CD4-positive, alpha-beta T cell treated with Interferon gamma for 1 hour (primary cell): Measurements from ENCODE around the gene TAC3.
"Not testable (repeated sequence)": the region's sequence is repeated elsewhere in the genome, so short reads cannot be mapped to it uniquely, and the experiment has no call there.

ENCODE experiments used
- DNase-seq: peaks from one replicate; pipeline ENCODE4 v3.0.0-alpha.2; 2020

The TAC3 gene

DNA sequence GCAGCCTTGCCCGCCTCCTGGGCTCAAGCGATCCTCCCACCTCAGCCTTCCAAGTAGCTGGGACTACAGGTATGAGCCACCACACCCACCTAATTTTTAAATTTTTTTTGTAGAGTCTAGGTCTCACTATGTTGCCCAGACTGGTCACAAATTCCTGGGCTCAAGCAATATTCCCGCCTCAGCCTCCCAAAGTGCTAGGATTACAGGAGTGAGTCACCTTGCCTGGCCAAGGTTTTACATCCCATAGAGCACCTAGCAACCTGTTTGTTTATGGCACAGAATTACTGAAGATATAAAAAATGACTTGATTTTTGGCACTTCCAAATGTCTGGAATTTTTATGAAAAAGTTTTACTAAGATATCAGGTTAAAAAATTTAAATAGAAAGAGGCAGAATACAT is 17.1 kb upstream of the TAC3 start:
- DNase-seq, result no peak

- no peak for DNase-seq
Measured at GRCh38 chr12:57031789-57032188, 15.5 kb upstream of the TAC3 start.

GRCh38 chr12:57031138-57031725 is 14.9 kb upstream of the TAC3 start:
- DNase-seq, result peak; percentile 7

- no peak for DNase-seq
Measured at GRCh38 chr12:57029457-57029856, 13.1 kb upstream of the TAC3 start.

DNA sequence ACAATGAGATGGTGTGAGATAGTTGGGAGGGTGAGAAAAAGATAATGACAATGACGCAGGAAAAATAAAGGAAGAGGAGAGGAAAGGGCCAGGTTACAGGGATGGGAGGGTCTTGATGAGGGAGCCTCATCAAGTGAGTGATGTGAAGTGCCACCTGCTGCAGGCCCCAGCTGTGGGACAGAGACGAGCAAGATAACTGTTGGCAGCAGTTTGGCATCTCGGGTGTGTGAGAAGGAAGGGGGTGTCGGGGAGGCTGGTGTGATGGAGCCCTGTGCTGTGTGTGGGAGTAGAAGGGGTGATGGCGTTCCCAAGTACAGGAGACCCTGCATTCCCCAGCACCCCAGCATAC is 11.4 kb upstream of the TAC3 start:
- DNase-seq, result no peak

DNA sequence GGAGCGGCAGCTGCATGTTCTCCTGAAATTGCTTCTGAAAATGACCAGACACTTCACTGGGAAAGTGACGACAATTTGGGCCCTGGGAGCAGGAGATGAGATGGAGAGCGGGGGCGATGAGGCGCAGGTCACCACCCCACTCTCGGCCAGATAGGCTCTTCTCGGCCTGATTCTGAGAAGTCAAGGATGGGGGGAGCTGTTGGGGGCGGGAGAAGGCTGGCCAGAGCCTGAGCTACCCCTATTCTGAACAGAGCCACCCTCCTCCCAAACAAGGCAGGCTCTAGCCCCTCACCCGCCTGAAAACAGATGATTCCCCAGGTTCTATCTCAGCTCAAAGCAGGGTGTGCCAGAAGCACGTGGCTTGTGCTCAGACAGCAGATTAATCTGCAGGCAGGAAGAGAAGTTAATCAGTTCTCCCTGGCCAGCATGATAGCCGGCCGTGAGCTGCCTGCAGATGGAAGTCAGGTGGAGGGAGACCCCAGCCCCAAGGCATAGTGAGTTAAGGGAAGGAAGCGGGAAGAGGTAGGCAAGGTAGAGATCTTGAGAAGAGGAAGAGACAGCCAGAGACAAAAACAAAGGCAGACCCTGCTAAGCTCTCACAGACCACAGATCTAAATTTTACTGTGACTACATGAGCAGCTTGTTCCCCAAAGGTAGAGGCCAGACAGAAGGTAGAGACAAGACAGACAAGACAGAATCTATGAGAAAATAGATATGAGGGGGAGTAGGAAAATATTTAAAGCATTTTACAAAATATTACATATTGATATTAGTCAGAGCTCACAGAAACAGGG is 10.9 kb upstream of the TAC3 start:
- DNase-seq, result no peak

GRCh38 chr12:57025196-57025595 is 8.9 kb upstream of the TAC3 start:
- DNase-seq, result no peak

DNA sequence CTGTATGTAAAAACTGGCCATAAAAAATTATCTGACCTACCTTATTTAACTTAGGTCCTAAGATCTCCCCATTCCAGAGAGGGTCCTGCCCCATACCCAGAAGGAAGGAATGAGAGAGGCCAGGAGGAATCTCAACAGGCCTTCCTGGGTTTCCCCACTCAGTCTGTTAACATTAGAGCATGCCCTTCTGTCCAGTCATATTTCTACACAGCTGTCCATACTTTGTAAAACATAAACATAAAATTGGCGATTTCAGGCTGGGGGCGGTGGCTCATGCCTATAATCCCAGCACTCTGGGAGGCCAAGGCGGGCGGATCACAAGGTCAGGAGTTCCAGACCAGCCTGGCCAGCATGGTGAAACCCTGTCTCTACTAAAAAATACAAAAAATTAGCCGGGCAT is 6.0 kb upstream of the TAC3 start:
- DNase-seq, result not testable (repeated sequence)

DNA sequence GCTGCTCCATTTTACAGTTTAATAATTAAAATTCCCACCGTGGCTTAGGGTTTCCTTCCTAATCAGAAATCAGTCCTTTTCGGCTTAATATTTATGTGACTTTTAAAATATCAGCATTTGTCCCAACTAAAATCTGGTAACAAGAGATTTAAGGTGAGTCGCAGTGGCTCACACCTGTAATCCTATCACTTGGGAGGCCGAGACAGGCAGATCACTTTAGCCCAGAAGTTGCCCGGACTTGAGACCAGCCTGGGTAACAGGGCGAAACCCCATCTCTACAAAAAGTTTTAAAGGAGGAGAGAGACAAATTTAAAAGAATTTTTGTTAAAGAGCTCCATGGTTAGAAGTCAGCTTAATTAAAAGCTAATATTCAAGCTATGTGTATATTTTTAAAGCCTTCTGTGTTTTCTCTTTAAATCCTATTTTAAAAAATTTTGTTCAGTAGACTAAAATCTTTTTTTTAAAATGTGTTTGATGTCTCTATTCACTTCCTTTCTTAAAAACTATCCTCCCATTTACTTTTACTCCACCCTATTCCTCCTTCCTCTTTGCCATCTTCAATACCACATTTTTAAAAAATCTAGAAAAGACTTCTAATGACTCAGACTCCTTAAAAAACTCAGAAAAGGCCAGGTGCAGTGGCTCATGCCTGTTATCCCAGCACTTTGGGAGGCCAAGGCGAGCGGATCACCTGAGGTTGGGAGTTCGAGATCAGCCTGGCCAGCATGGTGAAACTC is 3.8 kb upstream of the TAC3 start:
- no peak for DNase-seq

DNA sequence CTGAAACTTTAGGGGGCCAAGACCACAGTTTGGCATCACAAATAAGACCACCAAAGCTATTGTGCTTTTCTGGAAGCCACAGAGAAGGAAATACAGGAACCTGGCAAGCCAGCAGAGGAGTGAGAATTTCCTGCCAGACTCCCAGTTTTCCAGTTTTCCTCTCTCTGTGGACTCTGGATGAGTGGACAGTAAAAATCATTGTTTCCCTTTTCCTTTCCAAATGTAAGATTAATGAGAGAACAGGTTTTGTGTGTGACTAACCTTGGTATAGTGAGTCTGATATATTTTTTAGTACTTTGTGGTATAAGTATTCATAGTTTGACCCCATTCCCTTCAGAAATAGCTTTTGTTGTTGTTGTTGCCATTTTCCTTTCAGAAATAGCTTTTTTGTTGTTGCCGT is 2.6 kb upstream of the TAC3 start:
- DNase-seq, result no peak

- DNase-seq, result not testable (repeated sequence)
Measured at GRCh38 chr12:57018353-57018752, 2.0 kb upstream of the TAC3 start.

DNA sequence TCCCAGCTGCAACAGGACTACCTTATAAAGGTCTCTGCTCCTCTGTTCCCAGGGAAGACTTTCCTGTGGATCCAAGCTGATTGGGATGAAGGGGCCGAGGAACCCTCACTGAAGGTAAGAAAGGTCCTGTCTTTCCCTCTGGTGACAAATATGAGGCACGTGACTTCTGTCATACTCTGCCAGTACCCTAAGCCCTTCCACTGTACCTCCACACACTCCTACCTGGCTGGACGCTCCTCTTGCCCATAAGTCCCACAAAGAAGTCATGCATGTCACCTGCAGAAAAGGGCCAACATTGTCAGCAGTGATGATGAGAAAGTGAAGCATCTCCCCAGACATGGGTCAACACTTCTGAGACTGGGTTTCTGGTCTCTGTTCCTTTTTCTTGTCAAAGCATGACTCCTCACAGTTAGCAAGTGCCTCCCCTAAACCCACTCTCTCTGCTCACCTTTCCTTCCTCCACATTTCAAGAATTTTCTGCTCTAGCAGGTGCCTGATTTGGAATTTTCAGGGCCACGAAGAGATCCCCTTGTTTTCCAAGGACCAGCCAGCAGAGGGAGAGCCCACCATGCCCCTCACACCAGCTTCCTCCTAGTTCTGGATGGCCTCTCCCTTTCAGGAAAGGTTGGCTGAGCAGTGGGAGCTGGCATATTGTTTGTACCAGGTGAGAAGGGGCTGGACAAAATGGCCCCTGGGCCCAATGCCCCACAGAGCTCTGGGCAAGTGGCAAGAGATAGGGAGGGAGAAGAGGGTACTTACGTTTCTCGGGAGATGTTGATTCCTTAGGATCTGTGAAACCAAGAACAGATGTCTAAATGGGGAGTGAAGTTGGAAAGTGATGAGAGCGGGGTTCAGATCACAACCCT is 3.5 kb downstream of the TAC3 start:
- DNase-seq, result no peak

GRCh38 chr12:57011438-57012424 is 4.6 kb downstream of the TAC3 start:
- DNase-seq, result no peak

- DNase-seq, result no peak
Measured at GRCh38 chr12:57010627-57011247, 5.6 kb downstream of the TAC3 start.

DNA sequence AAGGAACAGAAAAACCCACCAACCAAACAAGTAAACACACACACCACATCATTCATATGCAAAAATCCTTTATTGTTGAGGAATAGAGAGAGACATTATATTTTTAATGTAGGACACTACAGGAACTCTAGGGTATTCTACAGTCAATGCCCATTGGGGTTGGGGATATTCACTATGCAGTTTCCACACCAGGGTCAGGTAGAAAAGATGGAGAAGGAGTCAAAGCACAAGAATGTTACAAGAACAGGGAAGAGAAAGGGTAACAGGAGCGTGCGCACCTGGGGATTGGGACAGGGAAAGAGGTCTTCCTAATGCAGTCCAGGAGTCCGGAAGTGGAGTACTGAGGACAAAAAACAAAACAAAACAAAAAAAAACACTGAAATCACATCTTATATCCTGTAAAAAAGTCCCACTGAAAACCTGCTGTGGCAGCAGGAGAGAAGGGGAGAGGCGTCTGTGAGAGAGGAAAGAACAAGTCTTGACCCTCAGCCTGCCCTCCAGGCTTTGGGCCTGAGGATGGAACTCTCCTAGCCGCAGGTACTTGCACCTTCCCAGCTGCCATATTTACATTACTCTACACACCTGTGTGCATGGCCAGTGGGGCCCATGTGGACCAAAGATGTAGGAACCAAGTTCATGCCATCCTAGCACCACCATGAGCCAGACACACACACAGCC is 6.2 kb downstream of the TAC3 start:
- DNase-seq, result no peak

DNA sequence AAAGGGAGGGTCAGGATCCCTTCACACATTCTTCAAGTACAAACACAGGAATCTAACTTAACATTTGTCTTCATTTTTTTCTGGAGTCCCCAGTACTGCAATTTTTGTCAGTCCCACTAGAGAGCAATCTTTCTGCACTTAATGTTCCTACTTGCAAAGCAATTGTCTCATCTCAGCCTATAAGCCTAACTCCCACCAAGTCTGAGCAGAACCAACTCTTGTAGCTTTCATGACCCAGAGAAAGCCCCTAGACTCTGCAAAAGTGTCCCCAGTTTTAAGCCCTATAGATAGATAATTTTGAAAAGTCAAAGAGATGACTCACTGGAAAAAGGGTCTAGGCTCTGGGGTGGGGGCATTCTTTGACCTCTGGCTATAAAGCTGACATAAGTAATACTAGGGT is 8.2 kb downstream of the TAC3 start:
- no peak for DNase-seq

- DNase-seq, result no peak
Measured at GRCh38 chr12:57006809-57007475, 9.4 kb downstream of the TAC3 start.

DNA sequence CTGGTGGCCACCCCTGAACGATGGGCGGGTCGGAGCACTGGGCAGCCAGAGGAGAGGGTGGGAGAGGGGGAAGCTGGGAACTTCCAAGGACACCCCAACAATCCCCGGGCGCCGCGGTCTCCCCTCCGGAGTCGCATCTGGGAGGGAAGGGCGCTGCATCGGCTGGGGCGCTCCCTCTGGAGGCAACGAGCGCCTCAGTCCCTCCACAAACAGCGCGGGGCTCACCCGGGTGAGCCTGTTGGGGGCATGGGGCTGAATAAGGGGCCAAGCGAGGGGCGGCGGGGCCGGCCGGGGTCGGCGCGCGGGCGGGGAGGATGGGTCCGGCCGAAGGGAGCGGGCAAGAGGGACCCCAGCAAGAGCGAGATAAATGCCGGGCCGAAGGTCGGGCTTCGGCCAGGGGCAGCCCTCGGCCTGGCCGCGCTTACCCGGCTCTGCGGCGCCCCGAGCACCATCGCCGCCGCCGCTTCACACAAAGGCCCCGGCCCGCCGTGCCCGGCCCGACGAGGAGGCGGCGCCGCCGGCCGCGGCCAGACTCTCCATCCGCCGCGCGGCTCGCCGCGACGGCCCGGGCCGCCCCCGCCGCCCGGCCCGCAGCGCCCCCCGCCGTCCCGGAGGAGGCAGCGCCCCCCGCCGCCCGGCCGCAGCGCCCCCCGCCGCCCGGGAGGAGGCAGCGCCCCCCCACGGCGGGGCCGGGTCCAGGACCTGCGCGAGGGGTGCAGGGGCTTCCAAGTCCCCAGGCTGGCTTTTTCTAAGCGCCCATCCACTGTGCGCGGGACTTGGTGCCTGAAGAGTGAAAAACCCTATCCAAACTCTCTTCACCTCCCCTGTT is 10.1 kb downstream of the TAC3 start, which contains the start of gene ZBTB39:
Gene ZBTB39 (minus strand): TSS at position 567 of the 829 bp plus-strand sequence. CDS start 1,629 bp downstream, outside the sequence.
- DNase-seq, result peak; percentile 62

DNA sequence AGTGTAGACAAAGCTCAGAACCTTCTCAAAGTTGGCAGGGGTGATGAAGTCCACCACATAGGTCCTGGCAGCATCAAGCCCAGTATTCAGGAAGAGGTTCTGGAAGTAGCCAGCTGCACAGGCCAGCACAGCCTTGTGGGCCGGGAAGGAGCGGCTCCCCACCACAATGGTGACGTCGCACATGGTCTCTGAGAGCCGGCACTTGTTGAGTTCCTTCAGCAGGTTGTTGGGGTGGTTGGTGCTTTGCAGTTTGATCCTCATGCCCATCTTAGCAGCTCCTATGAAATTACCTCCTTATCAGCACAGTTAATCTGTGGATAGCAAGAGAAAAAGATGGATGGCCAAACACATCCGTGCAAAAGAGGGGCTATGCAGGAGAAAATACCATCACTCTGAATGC is 11.7 kb downstream of the TAC3 start:
- no peak for DNase-seq
